Spleen (tissue), 7 donors: ENCODE measurements around the gene FAR1.

Experiments
- CTCF ChIP-seq, 11 experiments: fragments of 200-600 bp in 7 of 11; fragments of 450-650 bp in 4 of 11; sonication (generic) in 4 of 11; IDR thresholded peaks in 8 of 11; conservative IDR thresholded peaks in 3 of 11; 1 replicate in 7 of 11; 2 replicates in 4 of 11; pipeline versions ENCODE4 v1.4.0 to v1.8.0; 2016 to 2021; ENCODE audit warnings: antibody characterized with exemption in 11 of 11, inconsistent platforms in 4 of 11, mild to moderate bottlenecking in 1 of 11
- POLR2A ChIP-seq, 3 donors: fragments of 450-650 bp; IDR thresholded peaks; one replicate each; pipeline ENCODE4 v1.5.1; 2017; ENCODE audit warnings: antibody characterized with exemption in 3 of 3, mild to moderate bottlenecking in 1 of 3
- POLR2AphosphoS5 ChIP-seq, 3 donors: sonication (generic); formaldehyde crosslinking; IDR thresholded peaks; one replicate each; pipeline ENCODE4 v1.5.1; 2017; ENCODE audit warnings: antibody characterized with exemption in 3 of 3
- donor health status: DM: no; HTN: no; CAD: no; lungs with moderate emphysema.
- donor health status: DM: no; HTN: no; CAD: no.
- donor health status: DM: no; HTN: no; CAD: no.

- TF ChIP-seq POLR2AphosphoS5 (IDR thresholded peaks at IDR 0.05) (no peak), POLR2A (IDR thresholded peaks at IDR 0.05) (no peak), CTCF (IDR thresholded peaks at IDR 0.05 in 8 of 11, conservative IDR thresholded peaks at IDR 0.05 in 3 of 11) (no peak)
Measured at GRCh38 chr11:13702071-13702470, 33.6 kb downstream of the FAR1 start.
